GM12801 (cell line): ENCODE data around the gene CROCC2.

Experiments
- TF ChIP-seq, protein P1 (sequence below): IDR thresholded peaks from one replicate; pipeline ENCODE4 v1.5.1; 2011; ENCODE audit warnings: control low read depth; ENCODE audit not compliant: insufficient read length; ENCODE audit errors: extremely low read depth

Gene CROCC2

GRCh38 chr2:240906141-240906910, at the start of gene CROCC2:
CROCC2 (plus strand) TSS chr2:240906336; CDS start chr2:240906514, 178 bp downstream.
- TF ChIP-seq, protein P1, sequence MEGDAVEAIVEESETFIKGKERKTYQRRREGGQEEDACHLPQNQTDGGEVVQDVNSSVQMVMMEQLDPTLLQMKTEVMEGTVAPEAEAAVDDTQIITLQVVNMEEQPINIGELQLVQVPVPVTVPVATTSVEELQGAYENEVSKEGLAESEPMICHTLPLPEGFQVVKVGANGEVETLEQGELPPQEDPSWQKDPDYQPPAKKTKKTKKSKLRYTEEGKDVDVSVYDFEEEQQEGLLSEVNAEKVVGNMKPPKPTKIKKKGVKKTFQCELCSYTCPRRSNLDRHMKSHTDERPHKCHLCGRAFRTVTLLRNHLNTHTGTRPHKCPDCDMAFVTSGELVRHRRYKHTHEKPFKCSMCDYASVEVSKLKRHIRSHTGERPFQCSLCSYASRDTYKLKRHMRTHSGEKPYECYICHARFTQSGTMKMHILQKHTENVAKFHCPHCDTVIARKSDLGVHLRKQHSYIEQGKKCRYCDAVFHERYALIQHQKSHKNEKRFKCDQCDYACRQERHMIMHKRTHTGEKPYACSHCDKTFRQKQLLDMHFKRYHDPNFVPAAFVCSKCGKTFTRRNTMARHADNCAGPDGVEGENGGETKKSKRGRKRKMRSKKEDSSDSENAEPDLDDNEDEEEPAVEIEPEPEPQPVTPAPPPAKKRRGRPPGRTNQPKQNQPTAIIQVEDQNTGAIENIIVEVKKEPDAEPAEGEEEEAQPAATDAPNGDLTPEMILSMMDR: no peak

DNA sequence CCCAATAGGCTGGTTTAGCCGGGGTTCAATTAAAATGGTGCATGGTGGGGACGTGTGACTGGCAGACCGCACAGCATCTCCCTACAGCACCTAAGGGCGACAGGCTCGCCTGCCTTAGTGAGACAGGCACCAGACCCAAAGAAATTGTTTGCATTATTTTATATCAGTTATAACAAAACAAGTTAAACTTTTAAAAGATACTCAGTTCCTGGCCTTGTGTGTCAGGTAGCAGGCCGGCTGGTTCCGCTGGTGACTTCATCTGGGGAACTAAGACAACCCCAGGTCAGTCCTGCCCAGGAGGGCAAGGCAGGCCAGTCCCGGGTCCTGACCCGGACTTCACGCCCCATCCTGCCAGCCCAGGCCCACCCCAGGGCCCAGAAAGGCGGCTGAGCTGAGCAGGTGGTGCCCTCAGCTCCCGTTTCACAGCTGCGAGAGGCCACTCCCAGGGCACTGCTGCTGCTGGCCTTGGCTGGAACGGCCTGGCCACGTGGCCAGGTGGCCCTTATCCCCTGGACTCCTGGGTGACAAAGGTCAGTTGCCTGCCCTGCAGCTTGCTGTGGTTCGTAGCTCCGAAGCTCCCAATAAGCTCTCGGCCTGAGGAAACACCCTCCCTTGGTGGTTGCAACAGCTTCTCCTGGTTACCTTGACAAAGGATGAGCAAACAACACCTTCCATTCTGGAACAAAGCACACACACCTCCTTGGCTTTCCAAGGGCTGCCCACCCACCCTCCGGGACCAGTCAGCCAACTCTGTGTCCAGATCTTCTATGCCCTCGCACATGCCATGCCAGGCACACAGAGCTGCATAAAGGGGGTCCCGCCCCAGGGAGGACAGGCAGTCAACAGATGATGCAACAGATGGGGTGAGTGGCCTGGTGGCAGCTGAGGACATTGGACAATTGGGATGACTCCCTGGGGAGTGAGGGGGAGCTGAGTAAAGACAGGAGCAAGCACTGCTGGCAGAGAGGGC, 48.8 kb upstream of the CROCC2 start:
- TF ChIP-seq, protein P1: no peak

DNA sequence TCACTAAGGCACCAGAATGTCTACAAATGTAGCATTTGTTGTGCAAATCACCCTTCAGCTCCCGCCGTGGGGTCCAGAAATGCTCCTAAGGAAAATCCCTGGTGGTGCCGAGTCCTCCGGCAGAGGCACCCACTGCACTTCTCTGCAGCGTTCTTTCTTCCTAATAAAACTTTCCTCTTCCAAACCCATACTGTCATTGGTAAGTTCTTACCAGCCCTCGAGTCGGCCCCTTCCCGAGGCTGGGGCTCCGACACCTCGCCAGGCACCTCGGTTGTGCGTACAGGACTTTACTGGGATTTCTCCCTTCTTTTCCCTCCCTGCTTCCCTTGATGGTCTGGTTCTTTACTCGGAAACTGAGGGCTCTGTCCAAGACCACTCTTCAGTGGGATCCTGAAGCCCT, 47.8 kb upstream of the CROCC2 start:
- TF ChIP-seq, protein P1: no peak

DNA sequence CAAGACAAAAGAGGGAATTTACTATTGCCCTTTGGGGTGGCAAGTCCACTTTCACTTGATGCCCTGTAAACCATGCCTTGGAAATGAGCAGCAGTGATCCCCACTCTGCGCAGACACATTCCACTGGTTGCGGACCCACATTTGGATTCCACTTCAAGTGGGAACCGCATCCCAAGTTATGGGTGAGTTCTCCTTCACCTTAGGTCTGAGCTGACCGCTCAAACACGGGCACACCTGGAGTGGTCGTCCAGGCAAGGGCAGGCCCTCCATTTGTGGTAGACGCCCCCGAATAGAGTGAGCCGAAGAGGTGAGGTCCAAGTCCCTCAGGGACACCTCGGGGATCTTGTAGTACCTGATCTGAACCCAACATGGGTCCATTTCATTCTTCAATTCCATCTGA, 47.3 kb upstream of the CROCC2 start:
- TF ChIP-seq, protein P1: no peak

DNA sequence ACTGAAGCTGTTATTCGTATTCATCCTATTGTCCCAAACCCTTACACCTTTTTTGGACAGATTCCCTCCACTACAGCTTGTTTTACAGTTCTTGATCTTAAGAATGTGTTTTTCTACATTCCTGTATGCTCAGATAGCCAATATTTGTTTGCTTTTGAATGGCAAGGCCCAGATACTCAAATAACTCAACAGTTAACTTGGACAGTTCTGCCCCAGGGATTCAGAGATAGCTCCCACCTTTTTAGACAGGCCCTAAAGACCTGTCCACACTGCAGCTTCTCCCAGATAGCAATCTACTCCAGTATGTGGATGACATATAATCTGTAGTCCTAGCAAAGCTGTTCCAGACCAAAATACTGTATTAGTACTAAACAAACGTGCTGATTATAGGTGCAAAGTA, 44.6 kb upstream of the CROCC2 start:
- TF ChIP-seq, protein P1: no peak

- TF ChIP-seq, protein P1: no peak
Observed at GRCh38 chr2:240864475-240864874, 41.7 kb upstream of the CROCC2 start.

- TF ChIP-seq, protein P1: no peak
Observed at GRCh38 chr2:240865391-240865790, 40.7 kb upstream of the CROCC2 start.
